ENCODE measurements around the gene MRPL11. TPM values are rescaled to one million over a fixed set of nuclear protein-coding genes. Genes with fewer than 3 reads are reported as not detected.
"Not testable (repeated sequence)": the region's sequence is repeated elsewhere in the genome, so short reads cannot be mapped to it uniquely, and the experiment has no call there.

MRPL11 gene
- total RNA-seq, 1 experiment from 2014 or later = 201 TPM

DNA sequence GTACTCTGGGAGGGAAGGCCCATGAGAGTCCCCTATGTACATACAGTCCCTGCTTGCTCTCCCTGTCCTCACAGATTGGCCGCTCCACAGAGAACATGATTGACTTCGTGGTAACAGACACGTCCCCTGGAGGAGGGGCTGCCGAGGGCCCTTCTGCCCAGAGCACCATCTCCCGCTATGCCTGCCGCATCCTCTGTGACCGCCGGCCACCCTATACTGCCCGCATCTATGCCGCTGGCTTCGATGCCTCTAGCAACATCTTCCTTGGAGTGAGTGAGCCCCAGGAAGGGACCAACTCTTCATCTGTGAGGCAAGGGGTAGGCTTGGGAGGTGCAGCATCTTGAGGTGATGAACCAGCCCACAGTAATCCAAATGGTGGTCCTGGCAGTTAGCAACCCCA, 34.5 kb upstream of the MRPL11 start:
- Histone ChIP-seq H3K4me3 (no peak overlapping the region), H3K27ac (no peak overlapping the region), H3K4me1 (replicated peaks) (no peaks in the 10 kb centered on the region), H3K9me3 (replicated peaks) (no peaks in the 10 kb centered on the region), H3K36me3 (peaks cover 43% of the 10 kb centered on the region), H3K27me3 (replicated peaks) (no peaks in the 10 kb centered on the region)
- no peak for DNase-seq (ENCODE audit: low read depth in 1 of 2, low spot score in 2 of 2)

DNA sequence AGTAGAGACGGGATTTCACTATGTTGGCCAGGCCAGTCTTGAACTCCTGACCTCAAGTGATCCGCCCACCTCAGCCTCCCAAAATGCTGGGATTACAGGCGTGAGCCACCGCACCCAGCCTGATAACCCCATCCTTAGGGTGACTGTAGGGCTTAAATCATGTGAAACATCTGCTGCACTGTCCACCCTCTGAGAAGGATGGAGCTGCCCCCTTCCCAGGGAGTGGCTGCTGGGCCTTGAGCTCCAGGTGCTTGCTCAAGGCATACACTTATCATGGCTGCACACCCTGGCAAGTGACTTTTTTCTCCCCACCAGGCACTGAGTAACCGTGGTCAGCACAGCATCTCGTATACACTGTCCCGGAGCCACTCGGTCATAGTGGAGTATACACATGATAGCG, 33.4 kb upstream of the MRPL11 start:
- no peak for DNase-seq (ENCODE audit: low read depth in 1 of 2, low spot score in 2 of 2)
- Histone ChIP-seq H3K9me3 (replicated peaks) (0 out of 2 replicates have a peak, but pooled peaks cover 2% of the 10 kb centered on the region), H3K27ac (no peak overlapping the region), H3K36me3 (peaks cover 40% of the 10 kb centered on the region), H3K27me3 (replicated peaks) (no peaks in the 10 kb centered on the region), H3K4me1 (replicated peaks) (peaks cover 9% of the 10 kb centered on the region), H3K4me3 (no peak overlapping the region)

DNA sequence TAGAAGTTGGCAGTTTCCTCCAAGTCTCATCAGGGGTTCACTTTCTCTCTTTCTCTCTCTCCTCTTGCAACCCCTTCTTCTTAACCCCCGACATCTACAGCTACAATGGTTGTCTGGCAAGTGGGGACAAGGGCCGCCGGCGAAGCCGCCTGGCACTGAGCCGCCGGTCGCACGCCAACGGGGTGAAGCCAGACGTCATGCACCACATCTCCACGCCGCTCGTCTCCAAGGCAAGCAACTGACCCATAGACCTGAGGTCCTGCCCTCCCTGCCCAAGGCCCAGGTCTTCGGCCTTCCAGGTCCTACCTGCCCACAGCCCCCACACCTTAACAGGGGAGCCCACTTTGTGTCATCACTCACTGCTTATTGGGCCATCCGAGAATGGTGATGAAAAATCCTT, 32.5 kb upstream of the MRPL11 start:
- H3K4me1 ChIP-seq (replicated peaks) = peaks cover 13% of the 10 kb centered on the region
- no peak overlapping the region for H3K27ac ChIP-seq
- peaks cover 40% of the 10 kb centered on the region for H3K36me3 ChIP-seq
- no peak for DNase-seq (ENCODE audit: low read depth in 1 of 2, low spot score in 2 of 2)
- H3K9me3 ChIP-seq (replicated peaks) = 0 out of 2 replicates have a peak, but pooled peaks cover 2% of the 10 kb centered on the region
- H3K27me3 ChIP-seq (replicated peaks) = no peaks in the 10 kb centered on the region
- no peak overlapping the region for H3K4me3 ChIP-seq

DNA sequence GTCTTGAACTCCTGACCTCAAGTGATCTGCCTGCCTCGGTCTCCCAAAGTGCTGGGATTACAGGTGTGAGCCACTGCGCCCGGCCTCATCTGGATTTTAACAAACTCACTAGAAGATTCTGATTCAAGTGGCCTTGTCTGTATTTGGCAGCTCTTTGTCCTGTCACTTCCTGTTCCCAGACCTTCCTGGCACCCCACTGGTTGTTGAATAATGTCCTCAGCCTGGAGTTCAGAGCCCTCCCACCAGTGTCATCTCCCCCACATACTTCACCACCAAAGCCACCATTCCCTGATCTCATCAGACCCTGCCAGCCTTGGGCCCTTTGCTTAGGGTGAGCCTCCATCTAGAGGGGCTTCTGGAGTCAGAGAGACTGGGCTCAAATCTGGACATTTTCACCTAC, 31.4 kb upstream of the MRPL11 start:
- Histone ChIP-seq H3K9me3 (replicated peaks) (0 out of 2 replicates have a peak, but pooled peaks cover 2% of the 10 kb centered on the region), H3K4me1 (replicated peaks) (peaks cover 13% of the 10 kb centered on the region), H3K4me3 (no peak overlapping the region), H3K27ac (no peak overlapping the region), H3K36me3 (peaks cover 38% of the 10 kb centered on the region), H3K27me3 (replicated peaks) (no peaks in the 10 kb centered on the region)
- no peak for DNase-seq (ENCODE audit: low read depth in 1 of 2, low spot score in 2 of 2)

DNA sequence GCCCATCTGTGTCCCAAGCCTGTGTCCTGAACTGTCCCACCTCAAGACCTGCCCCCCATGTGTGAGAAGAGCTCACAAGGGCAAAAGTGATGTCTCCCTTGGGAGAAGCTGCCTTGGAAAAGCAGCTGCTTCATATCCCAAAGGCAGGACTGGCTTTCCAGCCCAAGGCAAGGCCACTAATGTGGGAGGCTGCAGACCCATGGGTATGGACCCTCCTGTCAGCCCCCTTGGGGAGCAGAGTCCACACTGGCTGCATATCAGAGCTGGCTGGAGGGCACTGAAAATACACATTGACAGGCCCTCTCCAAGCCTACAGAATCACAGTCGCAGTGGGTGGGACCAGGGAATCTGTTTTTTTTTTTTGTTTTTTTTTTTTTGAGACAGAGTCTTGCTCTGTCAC, 30.8 kb upstream of the MRPL11 start:
- no peak for DNase-seq (ENCODE audit: low read depth in 1 of 2, low spot score in 2 of 2)
- no peaks in the 10 kb centered on the region for H3K27me3 ChIP-seq (replicated peaks)
- H3K4me1 ChIP-seq (replicated peaks) = peaks cover 13% of the 10 kb centered on the region
- H3K36me3 ChIP-seq = peaks cover 34% of the 10 kb centered on the region
- H3K27ac ChIP-seq = no peak overlapping the region
- H3K4me3 ChIP-seq = no peak overlapping the region
- H3K9me3 ChIP-seq (replicated peaks) = 0 out of 2 replicates have a peak, but pooled peaks cover 2% of the 10 kb centered on the region

DNA sequence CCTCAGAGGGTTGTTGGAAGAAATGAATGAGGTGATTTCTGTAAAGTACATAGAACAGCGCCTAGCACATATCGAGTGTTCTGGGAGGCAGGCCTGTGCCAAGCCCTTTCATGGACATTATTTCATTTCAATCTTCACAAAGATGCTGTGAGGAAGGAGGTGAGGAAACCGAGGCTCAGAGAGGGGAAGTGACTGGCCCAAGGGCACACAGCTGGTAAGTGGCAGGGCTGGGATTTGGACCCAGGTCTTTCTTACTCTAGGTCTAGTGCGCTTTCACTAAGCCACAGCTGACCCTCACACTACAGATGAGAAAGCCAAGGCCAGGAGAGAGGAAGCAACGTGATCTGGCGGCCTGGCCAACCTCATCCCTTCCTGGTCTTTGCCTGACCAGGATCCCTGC, 30.0 kb upstream of the MRPL11 start:
- H3K36me3 ChIP-seq = peaks cover 27% of the 10 kb centered on the region
- H3K27ac ChIP-seq = no peak overlapping the region
- 0 out of 2 replicates have a peak, but pooled peaks cover 3% of the 10 kb centered on the region for H3K9me3 ChIP-seq (replicated peaks)
- no peak overlapping the region for H3K4me3 ChIP-seq
- no peak for DNase-seq (ENCODE audit: low read depth in 1 of 2, low spot score in 2 of 2)
- no peaks in the 10 kb centered on the region for H3K27me3 ChIP-seq (replicated peaks)
- peaks cover 13% of the 10 kb centered on the region for H3K4me1 ChIP-seq (replicated peaks)

DNA sequence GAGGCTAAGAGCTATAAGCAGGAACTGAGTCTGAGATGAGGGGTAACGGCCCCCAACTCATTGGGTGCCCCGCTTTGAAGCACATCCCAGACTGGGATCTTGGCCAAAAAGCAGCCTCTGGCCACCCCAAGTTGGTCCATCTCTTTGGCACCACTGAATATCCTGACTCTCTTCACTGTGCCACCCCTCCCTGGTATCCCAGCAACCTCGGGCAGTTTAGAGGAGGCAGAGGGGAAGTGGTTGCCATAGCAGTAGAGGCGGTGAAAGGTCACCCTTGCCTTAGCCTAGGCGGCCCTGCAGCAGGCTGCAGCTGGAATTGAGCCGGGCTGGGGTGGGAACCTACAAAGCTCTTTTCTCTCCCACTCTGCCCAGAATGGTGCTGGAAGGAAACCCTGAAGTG, 29.1 kb upstream of the MRPL11 start:
- Histone ChIP-seq H3K27me3 (replicated peaks) (no peaks in the 10 kb centered on the region), H3K36me3 (peaks cover 18% of the 10 kb centered on the region), H3K4me3 (peak overlapping the region; percentile 70), H3K27ac (no peak overlapping the region), H3K4me1 (replicated peaks) (peaks cover 13% of the 10 kb centered on the region), H3K9me3 (replicated peaks) (0 out of 2 replicates have a peak, but pooled peaks cover 5% of the 10 kb centered on the region)
- DNase-seq (ENCODE audit: low read depth in 1 of 2, low spot score in 2 of 2) = no peak

DNA sequence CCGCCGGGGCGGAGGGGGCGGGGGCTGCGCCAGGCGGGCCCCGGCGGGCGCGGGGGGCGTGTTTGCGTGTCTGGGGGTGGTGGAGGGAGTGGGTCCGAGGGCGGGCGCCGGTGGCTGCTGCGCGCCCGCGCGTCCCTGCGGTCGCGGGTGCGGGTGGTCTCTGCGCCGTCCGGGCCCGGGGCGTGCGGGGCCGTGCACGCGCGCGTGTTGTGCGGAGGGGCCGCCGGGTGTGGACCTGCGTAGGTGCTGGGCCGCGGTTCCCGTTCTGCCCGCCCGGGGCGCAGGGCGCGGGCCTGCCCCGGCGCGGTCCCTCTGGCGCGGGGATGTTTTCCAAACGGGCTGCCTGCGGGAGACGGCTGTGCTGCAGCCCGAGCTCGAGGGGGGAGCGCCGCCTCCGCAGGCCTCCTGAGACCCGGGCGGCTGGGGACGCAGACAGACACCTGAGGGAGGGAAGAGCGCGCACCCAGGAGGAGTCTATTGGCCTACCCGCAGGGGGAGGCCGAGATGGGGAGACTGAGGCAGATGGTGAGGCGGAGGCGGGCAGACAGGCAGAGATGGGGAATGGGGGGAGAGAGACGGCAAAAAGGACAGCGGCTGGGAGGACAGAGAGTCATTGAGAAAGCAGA, 28.5 kb upstream of the MRPL11 start:
- Histone ChIP-seq H3K36me3 (peaks cover 12% of the 10 kb centered on the region), H3K27ac (no peak overlapping the region), H3K27me3 (replicated peaks) (no peaks in the 10 kb centered on the region), H3K4me3 (peak overlapping the region; percentile 70), H3K4me1 (replicated peaks) (peaks cover 13% of the 10 kb centered on the region), H3K9me3 (replicated peaks) (peaks cover 11% of the 10 kb centered on the region)
- peak; percentile 42 to 68 for DNase-seq (ENCODE audit: low read depth in 1 of 2, low spot score in 2 of 2)

DNA sequence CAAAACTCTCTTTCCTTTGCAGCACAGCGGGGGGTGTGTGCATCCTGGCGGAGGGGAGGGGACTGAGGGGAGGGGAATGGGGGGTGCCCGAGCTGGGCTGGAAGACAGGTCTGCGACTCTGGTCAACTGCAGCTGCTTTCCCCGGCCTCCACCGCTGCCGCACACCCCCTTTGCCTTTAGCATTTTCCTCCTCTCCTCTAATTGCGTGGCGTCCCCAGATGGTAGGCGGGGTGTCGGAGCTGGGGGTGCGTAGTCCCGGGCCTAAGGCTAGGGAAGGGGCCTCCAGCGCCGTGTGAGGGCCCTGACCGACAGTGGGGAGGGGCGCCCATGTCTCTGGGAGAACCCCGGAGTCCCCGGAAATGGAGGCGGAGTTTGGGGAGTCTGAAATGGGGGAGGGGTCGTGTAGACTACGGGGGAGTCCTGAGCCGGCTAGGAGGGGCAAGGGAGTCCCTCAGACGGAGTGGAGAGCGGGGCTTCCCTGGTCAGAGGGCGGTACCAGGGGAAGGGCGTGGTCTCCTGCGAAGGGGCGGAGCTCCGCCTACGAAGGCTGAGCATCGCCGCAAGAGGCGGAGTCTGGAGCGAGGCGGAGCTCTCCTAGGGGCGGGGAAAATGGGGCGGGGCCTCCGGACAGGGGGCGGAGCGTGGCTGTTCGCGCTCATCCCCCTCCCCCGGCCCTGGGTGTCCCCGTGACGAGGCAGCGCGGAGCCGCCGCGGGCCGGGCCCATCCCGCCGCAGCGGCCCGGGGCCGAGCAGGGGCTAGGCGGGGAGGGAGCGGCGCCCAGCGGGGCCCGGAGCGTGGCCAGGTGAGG, 27.8 kb upstream of the MRPL11 start, which contains the start of gene PELI3:
Gene PELI3, plus strand, starts transcription at position 681 of the 809 bp plus-strand sequence. CDS start 1,224 bp downstream, outside the sequence.
- Histone ChIP-seq H3K36me3 (peaks cover 10% of the 10 kb centered on the region), H3K27me3 (replicated peaks) (no peaks in the 10 kb centered on the region), H3K4me1 (replicated peaks) (peaks cover 13% of the 10 kb centered on the region), H3K4me3 (peak within 1 kb of the TSS; percentile 70), H3K27ac (no peak within 1 kb of the TSS), H3K9me3 (replicated peaks) (peaks cover 14% of the 10 kb centered on the region)
- DNase-seq (ENCODE audit: low read depth in 1 of 2, low spot score in 2 of 2) = peak; percentile 96 to 98

DNA sequence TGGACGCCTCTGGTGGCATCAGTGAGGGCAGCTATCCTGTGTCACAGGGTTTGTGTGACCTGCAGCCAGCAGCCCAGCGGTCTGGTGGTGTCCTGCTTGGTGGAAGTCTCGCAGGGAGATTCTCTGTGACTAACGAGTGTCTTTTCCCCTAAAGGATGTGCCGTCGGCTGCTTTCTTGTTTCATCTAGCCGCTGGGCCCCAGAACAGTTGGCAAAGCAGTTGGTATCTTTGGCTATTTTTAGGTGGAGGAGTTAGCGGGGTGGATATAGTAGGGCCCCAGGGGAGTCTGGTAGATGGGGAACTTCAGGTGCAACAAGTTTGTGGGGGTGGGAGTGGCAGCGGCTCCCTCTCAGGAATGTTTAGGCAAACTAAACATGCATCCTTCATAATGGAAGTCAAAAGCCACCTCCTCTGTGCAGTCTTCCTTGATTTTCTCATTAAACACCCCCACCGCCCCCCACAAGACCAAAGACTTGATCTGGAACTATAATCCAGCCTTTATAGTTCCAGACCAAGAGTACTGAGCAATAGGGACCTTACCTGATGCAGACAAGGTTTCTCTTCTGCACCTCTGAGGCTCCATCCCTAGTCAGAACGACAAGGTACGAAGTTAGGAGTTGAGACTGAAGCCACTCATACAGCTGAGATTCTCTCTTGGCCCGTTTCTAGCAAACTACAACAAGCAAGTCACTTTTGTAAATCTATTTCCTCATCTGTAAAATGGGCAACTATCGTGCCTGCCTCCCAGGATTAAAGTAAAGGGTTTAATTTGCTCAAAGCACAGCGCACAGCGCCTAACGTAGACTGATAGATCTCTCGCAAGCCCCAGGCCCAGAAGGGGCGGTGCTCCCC, 27.0 kb upstream of the MRPL11 start:
- H3K4me1 ChIP-seq (replicated peaks) = peaks cover 13% of the 10 kb centered on the region
- H3K36me3 ChIP-seq = peaks cover 6% of the 10 kb centered on the region; the same call in 1 of the 2 replicates
- H3K9me3 ChIP-seq (replicated peaks) = peaks cover 19% of the 10 kb centered on the region
- H3K27me3 ChIP-seq (replicated peaks) = no peaks in the 10 kb centered on the region
- no peak overlapping the region for H3K4me3 ChIP-seq
- no peak overlapping the region for H3K27ac ChIP-seq
- DNase-seq (ENCODE audit: low read depth in 1 of 2, low spot score in 2 of 2) = no peak

DNA sequence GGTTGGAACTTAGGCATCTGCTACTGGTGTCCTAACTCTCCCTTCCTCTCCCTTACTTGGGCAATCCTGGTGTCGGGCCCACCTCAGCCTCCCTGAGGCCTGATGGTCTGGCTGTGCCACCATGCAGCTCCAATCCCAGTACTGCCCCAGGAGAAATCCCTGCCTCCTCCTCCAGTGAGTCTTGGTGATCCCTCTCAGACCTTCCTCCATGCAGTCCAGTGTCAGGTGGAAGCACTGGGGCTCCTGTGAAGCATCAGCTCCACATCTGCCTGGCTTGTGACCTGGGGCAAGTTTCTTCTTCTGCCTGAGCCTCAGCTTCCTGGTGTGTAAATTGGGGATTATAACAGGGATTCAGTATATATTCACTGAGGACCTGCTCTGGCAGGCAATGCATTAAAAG, 26.3 kb upstream of the MRPL11 start:
- H3K4me3 ChIP-seq = no peak overlapping the region
- H3K4me1 ChIP-seq (replicated peaks) = peaks cover 13% of the 10 kb centered on the region
- H3K9me3 ChIP-seq (replicated peaks) = peaks cover 19% of the 10 kb centered on the region
- no peak overlapping the region for H3K27ac ChIP-seq
- DNase-seq (ENCODE audit: low read depth in 1 of 2, low spot score in 2 of 2) = no peak
- no peaks in the 10 kb centered on the region for H3K27me3 ChIP-seq (replicated peaks)
- H3K36me3 ChIP-seq = peaks cover 6% of the 10 kb centered on the region; the same call in 1 of the 2 replicates

DNA sequence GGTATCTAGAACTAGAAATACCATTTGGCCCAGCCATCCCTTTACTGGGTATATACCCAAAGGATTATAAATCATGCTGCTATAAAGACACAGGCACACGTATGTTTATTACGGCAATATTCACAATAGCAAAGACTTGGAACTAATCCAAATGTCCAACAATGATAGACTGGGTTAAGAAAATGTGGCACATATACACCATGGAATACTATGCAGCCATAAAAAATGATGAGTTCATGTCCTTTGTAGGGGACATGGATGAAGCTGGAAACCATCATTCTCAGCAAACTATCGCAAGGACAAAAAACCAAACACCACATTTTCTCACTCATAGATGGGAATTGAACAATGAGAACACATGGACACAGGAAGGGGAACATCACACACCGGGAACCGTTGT, 25.5 kb upstream of the MRPL11 start:
- Histone ChIP-seq H3K9me3 (replicated peaks) (peaks cover 19% of the 10 kb centered on the region), H3K4me1 (replicated peaks) (peaks cover 13% of the 10 kb centered on the region)
- H3K27ac ChIP-seq; H3K27me3 ChIP-seq (replicated peaks); DNase-seq (ENCODE audit: low read depth in 1 of 2, low spot score in 2 of 2); H3K4me3 ChIP-seq; H3K36me3 ChIP-seq: not testable (repeated sequence)

DNA sequence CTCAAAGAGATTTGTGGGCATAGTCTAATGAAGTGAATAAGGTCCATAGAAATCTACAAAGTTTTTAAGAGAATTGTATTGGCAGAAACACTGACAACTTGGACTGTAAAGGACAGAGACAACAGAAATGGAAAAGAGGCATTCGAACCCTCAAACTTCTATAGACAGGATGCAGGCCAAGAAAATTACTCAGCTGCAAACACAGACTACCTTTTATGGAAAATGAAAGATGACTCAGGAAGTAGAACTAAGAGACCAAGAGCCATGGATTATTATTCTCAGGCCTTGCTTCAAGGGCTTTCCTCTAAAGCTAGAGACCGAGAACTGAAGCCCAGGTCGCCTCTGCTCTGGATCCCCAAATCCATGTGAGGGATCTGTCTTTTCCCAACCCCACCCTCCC, 24.3 kb upstream of the MRPL11 start:
- Histone ChIP-seq H3K4me3 (no peak overlapping the region), H3K27me3 (replicated peaks) (no peaks in the 10 kb centered on the region), H3K4me1 (replicated peaks) (peaks cover 13% of the 10 kb centered on the region), H3K27ac (no peak overlapping the region), H3K36me3 (0 out of 2 replicates have a peak, but pooled peaks cover 2% of the 10 kb centered on the region), H3K9me3 (replicated peaks) (peaks cover 19% of the 10 kb centered on the region)
- no peak for DNase-seq (ENCODE audit: low read depth in 1 of 2, low spot score in 2 of 2)

Measured in SJSA1 (cell line).